ENCODE measurements around the gene OLFM1. TPM values are rescaled to one million over a fixed set of nuclear protein-coding genes. Genes with fewer than 3 reads are reported as not detected.

The OLFM1 gene
- total RNA-seq, 1 donor from 2014 or later = 26.0 TPM

DNA sequence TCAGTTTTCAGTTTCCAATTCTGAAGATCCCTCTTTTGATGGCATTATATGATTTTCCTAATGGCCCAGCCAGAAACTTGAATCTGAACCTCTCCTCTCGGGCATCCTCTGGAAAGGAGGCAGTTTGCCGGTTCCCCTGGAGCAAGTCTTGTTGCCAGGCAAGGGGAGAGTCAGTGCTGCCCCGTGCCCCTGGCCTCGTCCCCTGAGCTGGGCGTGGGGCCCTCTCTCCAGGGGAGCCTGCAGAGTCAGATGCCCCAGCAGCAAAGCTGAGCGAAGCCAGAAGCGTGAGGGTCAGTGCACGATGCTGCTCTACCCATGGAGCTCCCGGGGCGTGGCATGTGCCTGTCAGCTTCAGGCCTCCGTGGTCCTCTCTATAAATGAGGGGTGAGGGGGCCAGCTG lies 14.0 kb downstream of the OLFM1 start:
- Histone ChIP-seq H3K27ac (no peak overlapping the region), H3K36me3 (no peaks in the 10 kb centered on the region), H3K27me3 (no peaks in the 10 kb centered on the region), H3K4me1 (no peaks in the 10 kb centered on the region), H3K4me3 (no peak overlapping the region), H3K9me3 (no peaks in the 10 kb centered on the region)
- no peak for TF ChIP-seq CTCF (IDR thresholded peaks at IDR 0.05)
- ATAC-seq = no peak
- DNase-seq = no peak
- intact Hi-C loops (cut with DNase I) = no loop called here

GRCh38 chr9:135101926-135102325 lies 14.5 kb downstream of the OLFM1 start:
- DNase-seq (no peak), ATAC-seq (no peak)
- TF ChIP-seq CTCF (IDR thresholded peaks at IDR 0.05) = no peak
- Histone ChIP-seq H3K4me1 (no peaks in the 10 kb centered on the region), H3K27me3 (no peaks in the 10 kb centered on the region), H3K4me3 (no peak overlapping the region), H3K9me3 (no peaks in the 10 kb centered on the region), H3K27ac (no peak overlapping the region), H3K36me3 (no peaks in the 10 kb centered on the region)
- intact Hi-C loops (cut with DNase I) = no loop called here

GRCh38 chr9:135102331-135102730 lies 14.9 kb downstream of the OLFM1 start:
- no peak for TF ChIP-seq CTCF (IDR thresholded peaks at IDR 0.05)
- intact Hi-C loops (cut with DNase I) = no loop called here
- DNase-seq = no peak
- Histone ChIP-seq H3K9me3 (no peaks in the 10 kb centered on the region), H3K4me3 (no peak overlapping the region), H3K36me3 (no peaks in the 10 kb centered on the region), H3K27ac (no peak overlapping the region), H3K27me3 (no peaks in the 10 kb centered on the region), H3K4me1 (no peaks in the 10 kb centered on the region)
- ATAC-seq = no peak

DNA sequence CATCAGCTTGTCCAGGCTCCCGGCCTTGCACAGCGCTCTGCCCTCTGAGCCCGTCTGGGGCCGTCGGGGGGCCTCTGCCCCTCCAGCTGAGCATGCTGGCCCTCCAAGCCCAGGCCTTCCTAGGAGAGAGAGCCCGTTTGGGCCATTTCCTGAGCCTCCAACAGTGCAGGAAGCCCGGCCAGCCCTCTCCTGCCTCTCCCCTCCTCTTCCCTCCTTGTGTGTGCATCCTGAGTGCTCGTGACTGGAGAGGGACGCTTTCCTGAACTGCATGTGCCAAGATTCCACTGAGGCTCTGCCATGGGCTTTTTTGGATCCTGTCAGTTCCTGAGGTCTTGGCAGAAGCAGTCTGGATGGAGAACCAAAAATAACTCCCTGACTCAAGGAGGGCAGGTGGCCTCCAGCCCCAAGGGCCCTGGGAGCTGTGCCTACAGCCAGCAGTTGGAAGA lies 15.6 kb downstream of the OLFM1 start:
- Histone ChIP-seq H3K4me3 (no peak overlapping the region), H3K9me3 (no peaks in the 10 kb centered on the region), H3K27me3 (no peaks in the 10 kb centered on the region), H3K4me1 (no peaks in the 10 kb centered on the region), H3K27ac (no peak overlapping the region), H3K36me3 (no peaks in the 10 kb centered on the region)
- DNase-seq (no peak), ATAC-seq (no peak)
- no peak for TF ChIP-seq CTCF (IDR thresholded peaks at IDR 0.05)
- intact Hi-C loops (cut with DNase I) = no loop called here

GRCh38 chr9:135103931-135104639 lies 16.6 kb downstream of the OLFM1 start:
- no peaks in the 10 kb centered on the region for H3K4me1 ChIP-seq
- DNase-seq (no peak), ATAC-seq (no peak)
- no peak for TF ChIP-seq CTCF (IDR thresholded peaks at IDR 0.05)
- no peak overlapping the region for H3K4me3 ChIP-seq
- intact Hi-C loops (cut with DNase I) = no loop called here
- no peaks in the 10 kb centered on the region for H3K9me3 ChIP-seq
- no peak overlapping the region for H3K27ac ChIP-seq
- no peaks in the 10 kb centered on the region for H3K36me3 ChIP-seq
- H3K27me3 ChIP-seq = no peaks in the 10 kb centered on the region

DNA sequence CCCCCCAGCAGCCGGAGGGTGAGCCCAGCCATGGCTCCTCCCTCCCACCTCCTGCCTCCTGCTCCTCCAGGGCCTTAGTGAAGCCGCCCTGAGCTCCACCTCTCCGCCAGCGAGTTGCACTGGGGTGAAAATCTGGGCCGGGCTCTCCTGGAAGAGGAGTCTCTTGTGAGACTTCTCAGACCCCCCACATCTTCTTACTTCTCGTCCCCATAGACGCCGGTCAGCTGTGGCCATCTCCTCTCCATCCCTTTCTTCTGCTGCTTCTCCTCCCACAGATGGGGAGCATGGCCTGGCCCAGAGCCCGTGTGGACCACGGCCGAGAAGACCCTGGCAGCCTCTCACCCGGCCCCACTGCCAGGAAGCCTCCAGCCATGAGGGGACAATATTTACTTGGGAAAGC lies 17.3 kb downstream of the OLFM1 start:
- Histone ChIP-seq H3K9me3 (no peaks in the 10 kb centered on the region), H3K36me3 (no peaks in the 10 kb centered on the region), H3K27ac (no peak overlapping the region), H3K27me3 (no peaks in the 10 kb centered on the region), H3K4me3 (no peak overlapping the region), H3K4me1 (no peaks in the 10 kb centered on the region)
- ATAC-seq = no peak
- intact Hi-C loops (cut with DNase I) = no loop called here
- no peak for TF ChIP-seq CTCF (IDR thresholded peaks at IDR 0.05)
- no peak for DNase-seq
